PC-3 (cell line): ENCODE measurements around the gene CEP112. TPM values are rescaled to one million over a fixed set of nuclear protein-coding genes. Genes with fewer than 3 reads are reported as not detected.

ENCODE experiments used
- ATAC-seq: fragments of 200-7000 bp; cut with Tn5 transposase; 2 replicates; pipeline ENCODE4 v1.9.1; 2020; ENCODE audit warnings: mild to moderate bottlenecking, moderate library complexity
- Bru-seq: library from RNA; stranded (reverse); fragments of 400-500 nt; gene quantifications from one replicate; lab custom pipeline; 2021; lab: Mats Ljungman, UMichigan
- BruChase-seq, 2 experiments: library from RNA; stranded (reverse); fragments of 400-500 nt; gene quantifications; one replicate each; lab custom pipeline; 2021; lab: Mats Ljungman, UMichigan
- BruUV-seq: library from RNA; stranded (reverse); fragments of 400-500 nt; replicated peaks from 2 replicates; lab custom pipeline; 2021; lab: Mats Ljungman, UMichigan
- CTCF ChIA-PET: fragments of 300-600 bp; sonication (Branson Sonifier 250); formaldehyde crosslinking; loops from one replicate; lab custom pipeline; 2022; ENCODE audit warnings: antibody characterized with exemption; lab: Charles Lee
- POLR2A ChIA-PET: fragments of 300-600 bp; sonication (Branson Sonifier 250); formaldehyde crosslinking; loops from one replicate; lab custom pipeline; 2022; ENCODE audit warnings: antibody characterized with exemption; ENCODE audit not compliant: unreplicated experiment; lab: Charles Lee
- DNase-seq: peaks from one replicate; pipeline ENCODE4 v3.0.0-alpha.2; 2015
- H2AFZ ChIP-seq: fragments of 300-600 bp; sonication (generic); 2 replicates; pipeline ENCODE4 v1.6.0; 2016; ENCODE audit warnings: antibody characterized with exemption, low read length
- H3F3A ChIP-seq: fragments of 300-600 bp; sonication (generic); one replicate; pipeline ENCODE4 v1.6.0; 2017; ENCODE audit warnings: antibody characterized with exemption, low read length, control low read depth, mild to moderate bottlenecking; ENCODE audit not compliant: unreplicated experiment
- H3K27ac ChIP-seq: fragments of 300-600 bp; sonication (generic); 2 replicates; pipeline ENCODE4 v1.5.1; 2016; ENCODE audit warnings: mild to moderate bottlenecking, low read length
- H3K27me3 ChIP-seq: fragments of 300-600 bp; sonication (generic); 2 replicates; pipeline ENCODE4 v1.6.1; 2016; ENCODE audit warnings: low read length, mixed read lengths
- H3K36me3 ChIP-seq: fragments of 300-600 bp; sonication (generic); 2 replicates; pipeline ENCODE4 v1.6.1; 2016; ENCODE audit warnings: low read depth, mixed run types, low read length, mixed read lengths
- H3K4me1 ChIP-seq: fragments of 300-600 bp; sonication (generic); 2 replicates; pipeline ENCODE4 v1.5.1; 2016; ENCODE audit warnings: low read length; ENCODE audit not compliant: insufficient read depth
- H3K4me2 ChIP-seq: fragments of 300-600 bp; sonication (generic); 2 replicates; pipeline ENCODE4 v1.6.0; 2016; ENCODE audit warnings: low read length
- H3K4me3 ChIP-seq: fragments of 300-600 bp; sonication (generic); 2 replicates; pipeline ENCODE4 v1.5.1; 2016; ENCODE audit warnings: mild to moderate bottlenecking, low read length, mixed read lengths
- H3K79me2 ChIP-seq: fragments of 300-600 bp; sonication (generic); 2 replicates; pipeline ENCODE4 v1.6.1; 2017; ENCODE audit warnings: low read length, mixed read lengths
- H3K9ac ChIP-seq: fragments of 300-600 bp; sonication (generic); 2 replicates; pipeline ENCODE4 v1.6.0; 2016; ENCODE audit warnings: mild to moderate bottlenecking, low read length
- H3K9me2 ChIP-seq: fragments of 300-600 bp; sonication (generic); replicated peaks from 2 replicates; pipeline ENCODE4 v1.6.1; 2016; ENCODE audit warnings: mixed run types, low read length, mixed read lengths
- H3K9me3 ChIP-seq: fragments of 300-600 bp; sonication (generic); 2 replicates; pipeline ENCODE4 v1.6.1; 2016; ENCODE audit warnings: low read length, mixed read lengths
- H4K20me1 ChIP-seq: fragments of 300-600 bp; sonication (generic); 2 replicates; pipeline ENCODE4 v1.6.1; 2016; ENCODE audit warnings: low read length, mixed read lengths
- CTCF ChIP-seq: fragments of 300-600 bp; sonication (generic); conservative IDR thresholded peaks from 2 replicates; pipeline ENCODE4 v1.5.1; 2017; ENCODE audit warnings: antibody characterized with exemption, low read depth, mild to moderate bottlenecking, low read length
- EZH2 ChIP-seq: fragments of 300-600 bp; sonication (generic); IDR thresholded peaks from one replicate; pipeline ENCODE4 v1.6.1; 2017; ENCODE audit warnings: antibody characterized with exemption, mild to moderate bottlenecking, low read length; ENCODE audit not compliant: unreplicated experiment
- EZH2phosphoT487 ChIP-seq: fragments of 300-600 bp; sonication (generic); IDR thresholded peaks from 2 replicates; pipeline ENCODE4 v1.6.1; 2018; ENCODE audit warnings: mild to moderate bottlenecking, antibody characterized with exemption, low read length, borderline replicate concordance
- intact Hi-C: fragments of 100-400 bp; cut with micrococcal nuclease; formaldehyde crosslinking; loops from 2 replicates; pipeline ENCODE4 v1.9.0; 2023
- long read RNA-seq: library from polyadenylated mRNA; unstranded; transcript quantifications from one replicate; pipeline ENCODE4 v2.0.0, GENCODE V29; 2021; ENCODE audit not compliant: unreplicated experiment
- total RNA-seq: library from RNA; depleted of rRNA; stranded (reverse); fragments of >200 nt; gene quantifications from 2 replicates; pipeline ENCODE4 v1.2.3, GENCODE V29; 2014; rRNA removed

CEP112 gene
- total RNA-seq (3.3 and 6.5 TPM in 2 replicates), Bru-seq, nascent RNA (percentile 43 among the genes with signal in this experiment), BruChase-seq, experiment 1, labeled RNA remaining after a 6-hour chase (percentile 29 among the genes with signal in this experiment), BruChase-seq, experiment 2, labeled RNA remaining after a 2-hour chase (percentile 41 among the genes with signal in this experiment)
- long read RNA-seq, partial matches to known transcripts: 2 of 12 reads
- long read RNA-seq, other reads (novel, unspliced or antisense): 9 of 12 reads

DNA sequence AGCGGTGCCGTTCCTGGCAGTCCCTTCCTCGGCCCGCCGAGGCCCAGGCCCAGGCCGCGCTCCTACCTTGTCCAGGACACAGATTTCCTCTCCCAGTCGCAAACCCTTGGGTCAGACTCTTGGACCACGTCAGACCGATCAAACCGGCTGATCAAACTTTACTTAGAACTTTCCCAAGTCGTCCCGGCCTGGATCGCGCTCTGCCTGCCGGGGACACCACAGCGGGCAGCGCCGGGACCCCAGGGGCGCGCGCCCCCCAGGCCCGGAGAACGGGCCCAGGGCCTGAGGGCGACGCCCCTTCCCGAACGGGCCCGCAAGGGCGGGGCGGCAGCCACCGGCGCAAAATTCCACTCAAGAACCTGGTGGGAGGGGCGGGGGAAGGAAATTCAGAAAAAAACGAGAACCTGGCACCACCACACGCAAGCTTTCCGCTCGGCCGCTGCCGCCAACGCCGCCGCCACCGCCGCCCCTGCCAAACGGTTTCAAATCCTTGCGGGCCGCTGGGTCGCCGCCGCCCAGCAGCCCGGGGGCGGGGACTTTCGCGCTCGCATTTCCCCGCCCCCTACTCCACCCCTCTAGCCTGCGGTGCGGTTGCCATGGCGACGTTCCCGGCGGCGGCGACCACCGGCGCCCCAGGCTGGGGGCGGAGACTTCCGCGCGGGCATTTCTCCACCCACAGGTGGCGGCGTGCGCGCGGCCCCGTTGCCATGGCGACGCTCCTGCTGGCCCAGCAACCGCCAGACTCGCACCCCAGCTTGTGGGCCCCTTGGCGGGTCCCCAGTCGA, at the start of gene CEP112:
Gene CEP112 (minus strand): TSS at position 541 of the 785 bp plus-strand sequence.
- peak; percentile 66 for DNase-seq
- intact Hi-C loops: loop anchor here (2.0 kb wide), 1 partner anchor 485 kb away; no protein-coding TSS in a partner anchor

GRCh38 chr17:66240630-66241029, 48.7 kb upstream of the CEP112 start:
- no peak overlapping the region for H3K4me3 ChIP-seq
- CTCF ChIA-PET: no interaction called here
- no peaks in the 10 kb centered on the region for H3K9me3 ChIP-seq
- H3K4me2 ChIP-seq: peak overlapping the region; percentile 7
- H4K20me1 ChIP-seq: no peaks in the 10 kb centered on the region
- no peaks in the 10 kb centered on the region for H3F3A ChIP-seq
- POLR2A ChIA-PET: interaction anchor here (0.6 kb wide), 3 partner anchors 34 to 576 kb away, joined by 3 to 5 read pairs (median 3); no protein-coding TSS in a partner anchor
- H3K4me1 ChIP-seq: peaks cover 16% of the 10 kb centered on the region
- no peak overlapping the region for H2AFZ ChIP-seq
- ATAC-seq (peak; percentile 89), DNase-seq (peak; percentile 86)
- H3K79me2 ChIP-seq: no peaks in the 10 kb centered on the region
- no peak for TF ChIP-seq EZH2phosphoT487
- no peak for TF ChIP-seq EZH2
- no peak for TF ChIP-seq CTCF
- H3K36me3 ChIP-seq: no peaks in the 10 kb centered on the region
- BruUV-seq: no TSS peak
- no peaks in the 10 kb centered on the region for H3K27me3 ChIP-seq
- no peaks in the 10 kb centered on the region for H3K9me2 ChIP-seq
- H3K27ac ChIP-seq: peak overlapping the region; percentile 15
- intact Hi-C loops: loop anchor here (2.0 kb wide), 1 partner anchor 40 kb away; no protein-coding TSS in a partner anchor
- H3K9ac ChIP-seq: no peak overlapping the region

More for the DNA sequence above, at the start of gene CEP112:
- Histone ChIP-seq H3K4me3 (peak within 1 kb of the TSS; percentile 88), H3K4me2 (peak within 1 kb of the TSS; percentile 92), H3K79me2 (no peaks in the 10 kb centered on the region), H3K36me3 (no peaks in the 10 kb centered on the region), H3K9me3 (no peaks in the 10 kb centered on the region), H3K27ac (peak within 1 kb of the TSS; percentile 30), H4K20me1 (no peaks in the 10 kb centered on the region), H3F3A (no peaks in the 10 kb centered on the region), H3K9ac (peak within 1 kb of the TSS; percentile 81), H3K27me3 (no peaks in the 10 kb centered on the region), H3K4me1 (peaks cover 13% of the 10 kb centered on the region), H2AFZ (peak within 1 kb of the TSS; percentile 98), H3K9me2 (no peaks in the 10 kb centered on the region)
- no peak for TF ChIP-seq CTCF
- no peak for TF ChIP-seq EZH2
- TF ChIP-seq EZH2phosphoT487: no peak
- ATAC-seq: peak; percentile 61
- CTCF ChIA-PET: no interaction called here
- POLR2A ChIA-PET: no interaction called here
- no TSS peak for BruUV-seq
